Measurements from ENCODE around the gene DIO3.
A peak's percentile ranks its signal among the peaks of the same experiment; 100 is the strongest.

The DIO3 gene

GRCh38 chr14:101584055-101584859 is 23.0 kb downstream of the DIO3 start:
- peak in 1 of 6 experiments; percentile 6 for DNase-seq

GRCh38 chr14:101585211-101585610 is 23.9 kb downstream of the DIO3 start:
- DNase-seq, result no peak

- no peak for DNase-seq
Measured at GRCh38 chr14:101586531-101587430, 25.5 kb downstream of the DIO3 start.

GRCh38 chr14:101587441-101587911 is 26.2 kb downstream of the DIO3 start:
- DNase-seq, result no peak

- DNase-seq, result no peak
Measured at GRCh38 chr14:101588286-101588975, 27.1 kb downstream of the DIO3 start.

- no peak for DNase-seq
Measured at GRCh38 chr14:101588990-101589389, 27.7 kb downstream of the DIO3 start.

- no peak for DNase-seq
Measured at GRCh38 chr14:101589486-101590015, 28.3 kb downstream of the DIO3 start.

GRCh38 chr14:101590062-101590461 is 28.8 kb downstream of the DIO3 start:
- no peak for DNase-seq

GRCh38 chr14:101590616-101591015 is 29.3 kb downstream of the DIO3 start:
- no peak for DNase-seq

- no peak for DNase-seq
Measured at GRCh38 chr14:101591121-101591520, 29.8 kb downstream of the DIO3 start.

GRCh38 chr14:101591582-101591981 is 30.3 kb downstream of the DIO3 start:
- DNase-seq, result no peak

- DNase-seq, result no peak
Measured at GRCh38 chr14:101593411-101594238, 32.3 kb downstream of the DIO3 start.

GRCh38 chr14:101594511-101595148 is 33.3 kb downstream of the DIO3 start:
- no peak for DNase-seq

GRCh38 chr14:101595349-101595748 is 34.1 kb downstream of the DIO3 start:
- no peak for DNase-seq

- peak in 4 of 6 experiments; percentile 8 to 56 (median 35) for DNase-seq
Measured at GRCh38 chr14:101595887-101596721, 34.8 kb downstream of the DIO3 start.

GRCh38 chr14:101596742-101597141 is 35.4 kb downstream of the DIO3 start:
- DNase-seq, result no peak

GRCh38 chr14:101598159-101598558 is 36.9 kb downstream of the DIO3 start:
- no peak for DNase-seq

- no peak for DNase-seq
Measured at GRCh38 chr14:101598571-101599233, 37.4 kb downstream of the DIO3 start.

- DNase-seq, result no peak
Measured at GRCh38 chr14:101599234-101599885, 38.1 kb downstream of the DIO3 start.

Data from stimulated activated naive CD4-positive, alpha-beta T cell (primary cell).